ENCODE data around the gene KCNH8. TPM values are rescaled to one million over a fixed set of nuclear protein-coding genes. Genes with fewer than 3 reads are reported as not detected.

Gene KCNH8
- total RNA-seq, 1 experiment from 2014 or later = 3.7 TPM

- H2AFZ ChIP-seq (ENCODE audit: low read length) = no peak overlapping the region
Measured at GRCh38 chr3:19399356-19399755, 251.0 kb downstream of the KCNH8 start.

More at GRCh38 chr3:19399356-19399755, 251.0 kb downstream of the KCNH8 start:
- Histone ChIP-seq H3T11ph (ENCODE audit: low read length) (no peak overlapping the region), H3K56ac (ENCODE audit: insufficient read length, low read depth, low read length) (no peak overlapping the region), H3K4ac (ENCODE audit: low read depth, low read length) (no peak overlapping the region), H4K5ac (ENCODE audit: insufficient read length, low read depth, low read length) (no peak overlapping the region), H2AK5ac (ENCODE audit: insufficient read length, low read length) (no peak overlapping the region), H3K9ac (ENCODE audit: extremely low read depth, insufficient read length, low read length) (no peak overlapping the region), H3K14ac (ENCODE audit: insufficient read depth, low read length) (no peak overlapping the region), H3K4me2 (ENCODE audit: insufficient read depth, insufficient read length, low read length) (no peak overlapping the region), H3K27me3 (ENCODE audit: insufficient read depth, low read length) (no peaks in the 10 kb centered on the region), H3K23me2 (ENCODE audit: insufficient read length, low read depth, low read length, poor library complexity, severe bottlenecking) (no peaks in the 10 kb centered on the region), H2BK120ac (ENCODE audit: low read depth, low read length, poor library complexity, severe bottlenecking) (no peak overlapping the region), H4K91ac (ENCODE audit: insufficient read length, low read depth, low read length) (no peak overlapping the region), H2BK20ac (ENCODE audit: low read depth, low read length, poor library complexity, severe bottlenecking) (no peak overlapping the region), H3K9me3 (ENCODE audit: control insufficient read depth, low read depth, low read length) (no peaks in the 10 kb centered on the region), H3K23ac (ENCODE audit: insufficient read length, low read depth, low read length) (no peak overlapping the region), H2BK5ac (ENCODE audit: insufficient read length, low read length) (no peak overlapping the region), H4K8ac (replicated peaks; ENCODE audit: insufficient read length, low read depth, low read length) (no peak overlapping the region), H2BK12ac (ENCODE audit: insufficient read length, low read depth, low read length) (no peak overlapping the region), H3K4me1 (ENCODE audit: insufficient read depth, low read length) (peaks cover 6% of the 10 kb centered on the region), H2BK15ac (ENCODE audit: low read depth, low read length) (no peak overlapping the region), H3K79me2 (ENCODE audit: insufficient read depth, low read length) (no peaks in the 10 kb centered on the region), H3K27ac (ENCODE audit: insufficient read length, low read depth, low read length) (peak overlapping the region; percentile 15), H3K18ac (ENCODE audit: insufficient read length, low read depth, low read length) (no peak overlapping the region), H3K79me1 (ENCODE audit: insufficient read depth, low read depth, low read length, poor library complexity, severe bottlenecking) (no peaks in the 10 kb centered on the region), H4K20me1 (ENCODE audit: control insufficient read depth, insufficient read depth, insufficient read length) (no peaks in the 10 kb centered on the region)
- Mint-ChIP-seq H3K4me1 (peaks cover 12 to 14% of the 10 kb centered on the region in 2 experiments), H3K27ac (peak overlapping the region; percentile 41 to 76 (median 48); a peak in 4 of 7 replicates), H3K4me3 (no peak overlapping the region), H3K9me3 (no peaks in the 10 kb centered on the region), H3K36me3 (ENCODE audit: insufficient read depth in 1 of 3, low read depth in 3 of 3) (no peaks in the 10 kb centered on the region), H3K27me3 (ENCODE audit: low read depth) (no peaks in the 10 kb centered on the region)
- no CpG with 5 or more reads among the region's 1 CpG for WGBS (ENCODE audit: extremely low coverage, insufficient read length, low lambda C conversion rate)
- DNase-seq = no peak
- TF ChIP-seq CTCF (conservative IDR thresholded peaks at IDR 0.05) = no peak
